ENCODE measurements around the gene SH2D1A.
"Not testable (repeated sequence)": the region's sequence is repeated elsewhere in the genome, so short reads cannot be mapped to it uniquely, and the experiment has no call there.

Gene SH2D1A

GRCh38 chrX:124354648-124355047, 8.3 kb downstream of the SH2D1A start:
- DNase-seq (ENCODE audit: low read depth) = no peak

GRCh38 chrX:124358800-124359383, 12.5 kb downstream of the SH2D1A start:
- no peak for DNase-seq (ENCODE audit: low read depth)

GRCh38 chrX:124362072-124362471, 15.7 kb downstream of the SH2D1A start:
- no peak for DNase-seq (ENCODE audit: low read depth)

GRCh38 chrX:124362761-124363160, 16.4 kb downstream of the SH2D1A start:
- DNase-seq (ENCODE audit: low read depth) = no peak

GRCh38 chrX:124369722-124370121, 23.4 kb downstream of the SH2D1A start:
- no peak for DNase-seq (ENCODE audit: low read depth)

GRCh38 chrX:124373348-124373747, 27.0 kb downstream of the SH2D1A start:
- no peak for DNase-seq (ENCODE audit: low read depth)

- DNase-seq (ENCODE audit: low read depth) = no peak
Measured at GRCh38 chrX:124378643-124379042, 32.3 kb downstream of the SH2D1A start.

GRCh38 chrX:124383354-124383753, 37.0 kb downstream of the SH2D1A start:
- DNase-seq (ENCODE audit: low read depth) = no peak

- no peak for DNase-seq (ENCODE audit: low read depth)
Measured at GRCh38 chrX:124386401-124386800, 40.0 kb downstream of the SH2D1A start.

GRCh38 chrX:124388562-124388961, 42.2 kb downstream of the SH2D1A start:
- DNase-seq (ENCODE audit: low read depth) = peak; percentile 14

- DNase-seq (ENCODE audit: low read depth) = no peak
Measured at GRCh38 chrX:124392794-124393193, 46.4 kb downstream of the SH2D1A start.

- DNase-seq (ENCODE audit: low read depth) = no peak
Measured at GRCh38 chrX:124393238-124393637, 46.9 kb downstream of the SH2D1A start.

- no peak for DNase-seq (ENCODE audit: low read depth)
Measured at GRCh38 chrX:124393659-124394058, 47.3 kb downstream of the SH2D1A start.

- no peak for DNase-seq (ENCODE audit: low read depth)
Measured at GRCh38 chrX:124395145-124395880, 49.0 kb downstream of the SH2D1A start.

GRCh38 chrX:124401696-124402095, 55.3 kb downstream of the SH2D1A start:
- no peak for DNase-seq (ENCODE audit: low read depth)

GRCh38 chrX:124405868-124406267, 59.5 kb downstream of the SH2D1A start:
- DNase-seq (ENCODE audit: low read depth) = no peak

- peak; percentile 76 for DNase-seq (ENCODE audit: low read depth)
Measured at GRCh38 chrX:124406294-124407014, 60.1 kb downstream of the SH2D1A start.

- no peak for DNase-seq (ENCODE audit: low read depth)
Measured at GRCh38 chrX:124407226-124407625, 60.9 kb downstream of the SH2D1A start.

GRCh38 chrX:124408380-124408779, 62.0 kb downstream of the SH2D1A start:
- DNase-seq (ENCODE audit: low read depth) = not testable (repeated sequence)

GRCh38 chrX:124413244-124413643, 66.9 kb downstream of the SH2D1A start:
- DNase-seq (ENCODE audit: low read depth) = no peak

GRCh38 chrX:124414281-124414680, 67.9 kb downstream of the SH2D1A start:
- no peak for DNase-seq (ENCODE audit: low read depth)

- DNase-seq (ENCODE audit: low read depth) = no peak
Measured at GRCh38 chrX:124415115-124415800, 68.9 kb downstream of the SH2D1A start.
